Measurements from ENCODE around the gene CDHR5.
A peak's percentile ranks its signal among the peaks of the same experiment; 100 is the strongest.

The CDHR5 gene

GRCh38 chr11:621838-622237 is 2.9 kb downstream of the CDHR5 start:
- DNase-seq (ENCODE audit: low read depth), result no peak

- DNase-seq (ENCODE audit: low read depth), result no peak
Observed at GRCh38 chr11:620935-621814, 3.6 kb downstream of the CDHR5 start.

DNA sequence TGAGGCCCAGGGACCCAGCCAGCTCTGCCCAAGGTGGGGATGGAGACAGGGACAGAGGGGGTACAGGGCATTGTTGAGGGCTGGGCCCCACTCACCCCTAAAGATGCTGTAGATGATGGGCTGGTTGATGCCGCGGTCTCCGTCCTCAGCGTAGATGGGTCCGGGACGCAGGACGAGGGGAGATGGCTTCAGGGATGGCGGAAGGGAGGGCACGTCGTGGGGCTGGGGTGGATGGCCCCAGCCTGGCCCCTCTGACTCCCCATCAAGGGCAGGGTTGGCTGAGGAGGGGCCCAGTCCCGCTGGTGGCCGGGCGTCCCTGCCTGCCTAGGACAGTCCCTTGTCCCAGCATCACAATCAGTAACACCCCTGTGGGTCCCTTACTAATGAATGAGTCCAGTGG is 4.6 kb downstream of the CDHR5 start:
- DNase-seq (ENCODE audit: low read depth), result no peak

- DNase-seq (ENCODE audit: low read depth), result no peak
Observed at GRCh38 chr11:619628-620050, 5.1 kb downstream of the CDHR5 start.

DNA sequence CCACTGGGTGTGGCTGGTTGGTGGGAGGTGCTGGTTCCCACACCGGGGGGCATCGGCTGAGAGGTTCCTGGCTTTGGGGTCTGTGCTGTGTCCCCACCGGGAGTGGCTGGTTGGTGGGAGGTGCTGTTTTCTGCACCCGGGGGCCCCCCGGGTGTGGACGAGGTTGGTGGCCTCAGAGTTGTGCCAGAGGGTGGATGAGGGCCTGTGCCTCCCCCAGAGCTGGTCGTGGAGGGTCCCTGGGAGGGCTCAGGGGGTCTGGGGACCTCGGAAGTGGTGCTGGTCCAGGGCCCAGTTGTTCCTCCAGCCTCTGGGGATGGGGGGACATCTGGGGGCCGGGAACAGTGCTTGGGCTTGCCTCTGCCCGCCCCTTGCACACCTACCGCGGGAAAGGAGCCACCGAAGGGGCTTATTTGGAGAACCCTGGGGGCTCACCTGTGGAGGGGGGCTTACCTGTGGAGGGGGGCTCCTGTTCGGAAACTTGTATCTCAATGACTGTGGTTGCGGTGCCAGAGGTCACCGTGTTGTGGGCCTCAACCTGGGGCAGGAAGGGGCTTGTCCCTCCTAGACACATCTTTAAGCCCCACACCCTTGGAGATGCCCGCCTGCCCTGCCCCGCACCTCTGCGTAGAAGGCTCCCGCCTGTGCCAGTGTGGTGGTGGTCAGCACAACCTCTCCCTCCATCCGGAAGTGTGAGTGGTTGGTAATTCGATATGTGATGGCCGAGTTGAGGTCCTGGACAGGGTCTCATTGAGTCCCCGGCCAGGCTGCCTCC is 5.7 kb downstream of the CDHR5 start:
- no peak for DNase-seq (ENCODE audit: low read depth)

GRCh38 chr11:617912-618682 is 6.7 kb downstream of the CDHR5 start:
- no peak for DNase-seq (ENCODE audit: low read depth)

- DNase-seq (ENCODE audit: low read depth), result no peak
Observed at GRCh38 chr11:617199-617911, 7.4 kb downstream of the CDHR5 start.

DNA sequence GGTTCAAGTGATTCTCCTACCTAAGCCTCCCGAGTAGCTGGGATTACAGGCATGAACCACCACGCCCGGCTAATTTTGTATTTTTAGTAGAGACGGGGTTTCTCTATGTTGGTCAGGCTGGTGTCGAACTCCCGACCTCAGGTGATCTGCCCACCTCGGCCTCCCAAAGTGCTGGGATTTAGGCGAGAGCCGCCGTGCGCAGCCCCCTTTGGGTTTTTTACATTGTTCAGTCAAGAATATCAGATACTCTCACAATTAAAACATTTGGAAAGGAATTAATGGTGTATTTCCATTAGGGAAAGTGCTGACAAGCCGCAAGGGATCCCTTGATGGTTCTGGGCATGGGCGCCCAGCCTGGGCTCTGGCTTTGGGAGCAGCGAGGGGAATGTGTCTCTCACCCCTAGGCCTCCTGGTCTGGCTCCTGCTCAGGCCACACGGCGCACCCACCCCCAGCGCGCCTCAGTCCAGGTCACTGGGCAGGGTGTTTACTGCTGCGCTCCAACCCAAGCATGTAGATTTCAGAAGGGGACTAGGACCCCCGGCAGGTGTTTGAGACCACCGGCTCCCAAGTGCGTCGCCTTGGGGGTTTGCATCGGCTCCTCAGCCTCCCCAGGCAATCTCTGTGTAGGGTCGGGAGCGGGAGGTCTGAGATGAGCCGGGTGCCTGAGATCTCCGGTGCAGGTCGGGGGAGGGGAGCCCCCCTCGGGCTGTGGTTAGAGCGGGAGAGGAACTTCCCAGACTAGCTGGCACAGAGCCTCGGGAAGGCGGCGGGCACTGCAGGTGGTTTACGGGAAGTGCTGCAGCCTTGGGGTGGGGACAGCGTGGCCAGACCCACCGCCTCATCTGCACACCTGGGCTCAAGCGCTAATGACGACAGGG is 8.2 kb downstream of the CDHR5 start:
- DNase-seq (ENCODE audit: low read depth), result no peak

- DNase-seq (ENCODE audit: low read depth), result peak; percentile 52
Observed at GRCh38 chr11:615504-616319, 9.0 kb downstream of the CDHR5 start, which contains the start of gene IRF7. Gene IRF7 (minus strand): TSS chr11:615950. CDS start chr11:615364, 586 bp downstream.

DNA sequence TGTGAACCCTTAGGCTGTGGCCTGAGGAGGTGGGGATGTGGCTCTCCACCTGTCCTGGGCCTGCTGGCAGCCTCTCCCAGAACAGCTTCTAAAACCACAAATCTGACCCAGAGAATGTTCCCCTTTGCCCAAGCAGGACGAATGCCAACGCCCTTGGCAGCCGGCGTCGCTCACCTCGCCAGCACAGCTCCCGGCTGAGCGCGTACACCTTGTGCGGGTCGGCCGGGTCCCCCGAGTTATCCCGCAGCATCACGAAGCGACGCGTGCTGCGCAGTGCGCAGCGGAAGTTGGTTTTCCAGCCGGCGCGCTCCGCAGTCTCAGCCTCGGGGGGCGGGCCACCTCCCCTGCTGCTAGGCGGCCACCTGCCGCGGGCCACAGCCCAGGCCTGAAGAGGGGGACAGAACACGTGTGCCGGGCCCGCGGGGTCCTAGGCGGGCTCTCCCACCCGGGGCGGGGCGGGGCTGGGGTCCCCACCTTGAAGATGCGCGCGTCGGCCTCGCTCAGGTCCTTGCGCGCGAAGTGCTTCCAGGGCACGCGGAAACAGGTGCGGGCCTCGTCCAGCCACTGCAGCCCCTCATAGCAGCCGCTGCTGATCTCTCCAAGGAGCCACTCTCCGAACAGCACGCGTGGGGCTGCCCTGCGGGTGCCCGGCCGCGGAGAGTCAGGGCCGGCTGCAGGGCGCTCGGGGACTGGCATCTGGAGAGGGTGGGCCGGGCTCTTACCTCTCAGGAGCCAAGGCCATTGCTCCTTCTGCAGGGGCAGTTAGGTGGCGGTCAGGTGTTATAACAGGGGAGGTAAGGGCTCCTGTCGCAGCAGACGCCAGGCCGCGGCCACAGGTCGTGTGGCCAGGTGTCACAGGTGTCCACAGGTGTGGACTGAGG is 9.9 kb downstream of the CDHR5 start:
- no peak for DNase-seq (ENCODE audit: low read depth)

DNA sequence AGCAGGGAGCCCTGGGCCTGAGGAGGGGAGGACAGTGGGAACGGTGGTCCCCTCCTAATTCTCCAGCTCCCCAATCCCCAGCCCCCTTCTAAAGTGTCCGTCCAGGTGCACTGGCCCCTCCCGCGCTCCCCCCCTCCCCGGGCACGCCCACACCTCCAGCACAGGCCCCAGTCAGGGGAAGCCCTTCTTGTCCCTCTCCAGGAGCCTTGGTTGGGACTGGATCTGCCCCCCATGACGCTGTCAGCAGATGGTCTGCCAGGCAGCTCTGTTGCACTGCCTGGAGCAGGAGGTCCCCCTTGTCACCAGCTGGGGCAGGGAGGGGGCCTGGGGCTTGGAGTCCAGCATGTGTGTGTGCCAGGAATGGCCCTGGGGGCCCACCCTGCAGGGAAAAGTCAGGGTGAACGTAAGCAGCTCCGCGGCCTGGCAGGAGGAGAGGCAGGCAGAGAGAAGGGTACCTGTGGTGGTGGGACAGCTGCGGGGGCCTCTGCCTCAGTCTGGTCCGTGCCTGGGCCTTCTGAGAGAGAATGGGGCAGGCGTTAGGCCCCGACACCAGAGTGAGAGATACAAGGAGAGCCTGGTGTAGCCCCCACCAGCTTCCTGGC is 10.6 kb downstream of the CDHR5 start:
- no peak for DNase-seq (ENCODE audit: low read depth)

GRCh38 chr11:613369-613968 is 11.3 kb downstream of the CDHR5 start:
- DNase-seq (ENCODE audit: low read depth), result no peak

- DNase-seq (ENCODE audit: low read depth), result no peak
Observed at GRCh38 chr11:612961-613300, 11.8 kb downstream of the CDHR5 start.

GRCh38 chr11:612201-612960 is 12.4 kb downstream of the CDHR5 start:
- no peak for DNase-seq (ENCODE audit: low read depth)

DNA sequence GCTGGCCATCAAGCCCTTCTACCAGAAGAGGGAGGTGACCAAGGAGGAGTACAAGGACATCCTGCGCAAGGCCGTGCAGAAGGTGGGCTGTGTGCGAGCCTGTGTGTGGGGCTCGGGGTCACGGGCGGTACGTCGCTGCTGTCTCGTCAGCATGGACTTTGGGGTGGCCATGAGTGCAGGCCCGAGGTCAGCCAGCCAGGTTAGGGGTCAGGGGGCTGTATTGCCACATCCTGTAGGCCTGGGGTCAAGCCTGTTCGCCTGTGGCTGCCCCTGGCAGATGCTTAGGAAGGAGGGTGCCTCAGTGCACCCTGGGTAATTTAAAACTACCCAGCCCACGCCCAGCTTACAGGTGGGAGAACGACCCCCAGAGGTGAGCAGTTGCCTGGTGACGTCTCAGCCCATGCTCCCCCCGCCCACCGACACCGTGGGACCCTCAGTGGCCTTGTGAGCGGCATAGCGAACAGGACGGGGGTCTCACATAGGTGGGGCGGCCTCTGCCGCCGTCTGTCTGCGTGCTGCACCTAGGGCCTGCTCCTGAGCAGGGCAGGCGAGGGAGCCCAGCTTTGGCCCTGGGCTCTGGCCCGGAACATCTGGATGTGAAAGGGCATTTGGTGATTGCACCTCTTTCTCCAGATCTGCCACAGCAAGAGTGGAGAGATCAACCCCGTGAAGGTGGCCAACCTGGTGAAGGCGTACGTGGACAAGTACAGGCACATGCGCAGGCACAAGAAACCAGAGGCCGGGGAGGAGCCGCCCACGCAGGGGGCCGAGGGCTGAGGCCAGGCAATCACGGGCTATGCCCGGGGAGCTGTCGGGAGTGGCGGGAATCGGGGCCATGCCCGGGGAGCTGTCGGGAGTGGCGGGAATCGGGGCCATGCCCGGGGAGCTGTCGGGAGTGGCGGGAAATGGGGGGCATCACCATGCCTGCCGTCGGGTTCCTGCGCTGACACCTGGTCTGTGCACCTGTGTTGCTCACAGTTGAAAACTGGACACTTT is 13.5 kb downstream of the CDHR5 start:
- no peak for DNase-seq (ENCODE audit: low read depth)

Data from CMK (cell line).